Ovary (tissue), 3 donors: Measurements from ENCODE around the gene ABLIM1.

Source experiments
- CTCF ChIP-seq, 3 donors: fragments of 450-650 bp in 2 of 3; fragments of 200-600 bp in 1 of 3; IDR thresholded peaks; one replicate each; pipeline versions ENCODE4 v1.5.1 to v1.8.0; 2016 to 2022; ENCODE audit warnings: antibody characterized with exemption in 3 of 3, mild to moderate bottlenecking in 1 of 3
- EP300 ChIP-seq: sonication (generic); formaldehyde crosslinking; IDR thresholded peaks from one replicate; pipeline ENCODE4 v1.6.1; 2017; ENCODE audit warnings: antibody characterized with exemption
- POLR2A ChIP-seq: fragments of 450-650 bp; IDR thresholded peaks from one replicate; pipeline ENCODE4 v1.6.1; 2017; ENCODE audit warnings: antibody characterized with exemption, mild to moderate bottlenecking, moderate library complexity
- donor health status: DM: no; HTN: no; CAD: no.

- no peak for TF ChIP-seq CTCF (IDR thresholded peaks at IDR 0.05)
- TF ChIP-seq POLR2A: no peak
- TF ChIP-seq EP300: no peak
Measured at GRCh38 chr10:114635101-114635500, 23.0 kb downstream of the ABLIM1 start.
